Loucy (cell line): Measurements from ENCODE around the gene RNF181.

Source experiments
- H2AFZ ChIP-seq: fragments of 200-600 bp; sonication (generic); 2 replicates; pipeline ENCODE4 v1.6.0; 2016; ENCODE audit warnings: antibody characterized with exemption, mild to moderate bottlenecking, low read length, moderate library complexity
- H3F3A ChIP-seq: fragments of 200-600 bp; 2 replicates; pipeline ENCODE4 v1.6.0; 2016; ENCODE audit warnings: antibody characterized with exemption, low read depth, mild to moderate bottlenecking
- H3K27me3 ChIP-seq: fragments of 200-600 bp; sonication (generic); 2 replicates; pipeline ENCODE4 v1.6.1; 2014; ENCODE audit warnings: low read length, mild to moderate bottlenecking; ENCODE audit not compliant: insufficient read depth, poor library complexity, severe bottlenecking
- H3K36me3 ChIP-seq: fragments of 200-600 bp; sonication (generic); 2 replicates; pipeline ENCODE4 v1.6.1; 2016; ENCODE audit warnings: low read length; ENCODE audit not compliant: insufficient read depth
- H3K4me1 ChIP-seq: fragments of 200-600 bp; sonication (generic); 2 replicates; pipeline ENCODE4 v1.5.1; 2014; ENCODE audit warnings: low read length, mild to moderate bottlenecking; ENCODE audit not compliant: insufficient read depth, poor library complexity, severe bottlenecking
- H3K4me2 ChIP-seq: fragments of 200-600 bp; sonication (generic); 2 replicates; pipeline ENCODE4 v1.6.0; 2014; ENCODE audit warnings: antibody characterized with exemption, low read length, low read depth, mild to moderate bottlenecking; ENCODE audit not compliant: poor library complexity, severe bottlenecking
- H3K4me3 ChIP-seq: fragments of 200-600 bp; sonication (generic); 2 replicates; pipeline ENCODE4 v1.5.1; 2014; ENCODE audit warnings: low read length, mild to moderate bottlenecking, mixed read lengths; ENCODE audit not compliant: poor library complexity, severe bottlenecking
- H3K79me2 ChIP-seq: fragments of 200-600 bp; sonication (generic); 2 replicates; pipeline ENCODE4 v1.6.1; 2014; ENCODE audit warnings: low read length; ENCODE audit not compliant: insufficient read depth
- H3K9ac ChIP-seq: fragments of 200-600 bp; sonication (generic); 2 replicates; pipeline ENCODE4 v1.6.0; 2014; ENCODE audit warnings: mild to moderate bottlenecking, low read depth, low read length, moderate library complexity; ENCODE audit not compliant: poor library complexity, severe bottlenecking
- H3K9me2 ChIP-seq: fragments of 200-600 bp; sonication (generic); replicated peaks from 2 replicates; pipeline ENCODE4 v1.6.1; 2016; ENCODE audit warnings: low read depth, low read length, mixed read lengths
- H3K9me3 ChIP-seq: fragments of 200-600 bp; sonication (generic); 2 replicates; pipeline ENCODE4 v1.6.1; 2014; ENCODE audit warnings: mild to moderate bottlenecking, antibody characterized with exemption, low read length, low read depth; ENCODE audit not compliant: insufficient read depth
- H4K20me1 ChIP-seq: fragments of 200-600 bp; sonication (generic); 2 replicates; pipeline ENCODE4 v1.6.0; 2014; ENCODE audit warnings: antibody characterized with exemption, low read length, mild to moderate bottlenecking; ENCODE audit not compliant: insufficient read depth, poor library complexity, severe bottlenecking
- EZH2phosphoT487 ChIP-seq: fragments of 200-600 bp; IDR thresholded peaks from 2 replicates; pipeline ENCODE4 v1.6.1; 2018; ENCODE audit warnings: antibody characterized with exemption, mild to moderate bottlenecking, moderate library complexity, borderline replicate concordance
- TF ChIP-seq, protein P1 (sequence below): fragments of 200-600 bp; sonication (generic); conservative IDR thresholded peaks from 2 replicates; pipeline ENCODE4 v1.5.1; 2014; ENCODE audit warnings: mild to moderate bottlenecking, antibody characterized with exemption, low read length

Gene RNF181

GRCh38 chr2:85623991-85624390 is 28.4 kb downstream of the RNF181 start:
- peaks cover 90% of the 10 kb centered on the region for H3K36me3 ChIP-seq
- H3K79me2 ChIP-seq: peaks cover 40% of the 10 kb centered on the region
- no peak overlapping the region for H3K4me3 ChIP-seq
- no peaks in the 10 kb centered on the region for H3K9me3 ChIP-seq
- H3F3A ChIP-seq: no peaks in the 10 kb centered on the region; the same call in 1 of the 2 replicates
- no peak overlapping the region for H3K4me2 ChIP-seq
- peaks cover 5% of the 10 kb centered on the region for H3K4me1 ChIP-seq
- H3K27me3 ChIP-seq: no peaks in the 10 kb centered on the region
- H3K9me2 ChIP-seq: no peaks in the 10 kb centered on the region
- no peak overlapping the region for H3K9ac ChIP-seq
- no peak overlapping the region for H2AFZ ChIP-seq
- TF ChIP-seq EZH2phosphoT487: no peak
- TF ChIP-seq, protein P1, sequence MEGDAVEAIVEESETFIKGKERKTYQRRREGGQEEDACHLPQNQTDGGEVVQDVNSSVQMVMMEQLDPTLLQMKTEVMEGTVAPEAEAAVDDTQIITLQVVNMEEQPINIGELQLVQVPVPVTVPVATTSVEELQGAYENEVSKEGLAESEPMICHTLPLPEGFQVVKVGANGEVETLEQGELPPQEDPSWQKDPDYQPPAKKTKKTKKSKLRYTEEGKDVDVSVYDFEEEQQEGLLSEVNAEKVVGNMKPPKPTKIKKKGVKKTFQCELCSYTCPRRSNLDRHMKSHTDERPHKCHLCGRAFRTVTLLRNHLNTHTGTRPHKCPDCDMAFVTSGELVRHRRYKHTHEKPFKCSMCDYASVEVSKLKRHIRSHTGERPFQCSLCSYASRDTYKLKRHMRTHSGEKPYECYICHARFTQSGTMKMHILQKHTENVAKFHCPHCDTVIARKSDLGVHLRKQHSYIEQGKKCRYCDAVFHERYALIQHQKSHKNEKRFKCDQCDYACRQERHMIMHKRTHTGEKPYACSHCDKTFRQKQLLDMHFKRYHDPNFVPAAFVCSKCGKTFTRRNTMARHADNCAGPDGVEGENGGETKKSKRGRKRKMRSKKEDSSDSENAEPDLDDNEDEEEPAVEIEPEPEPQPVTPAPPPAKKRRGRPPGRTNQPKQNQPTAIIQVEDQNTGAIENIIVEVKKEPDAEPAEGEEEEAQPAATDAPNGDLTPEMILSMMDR: no peak
- peaks cover 17% of the 10 kb centered on the region for H4K20me1 ChIP-seq

DNA sequence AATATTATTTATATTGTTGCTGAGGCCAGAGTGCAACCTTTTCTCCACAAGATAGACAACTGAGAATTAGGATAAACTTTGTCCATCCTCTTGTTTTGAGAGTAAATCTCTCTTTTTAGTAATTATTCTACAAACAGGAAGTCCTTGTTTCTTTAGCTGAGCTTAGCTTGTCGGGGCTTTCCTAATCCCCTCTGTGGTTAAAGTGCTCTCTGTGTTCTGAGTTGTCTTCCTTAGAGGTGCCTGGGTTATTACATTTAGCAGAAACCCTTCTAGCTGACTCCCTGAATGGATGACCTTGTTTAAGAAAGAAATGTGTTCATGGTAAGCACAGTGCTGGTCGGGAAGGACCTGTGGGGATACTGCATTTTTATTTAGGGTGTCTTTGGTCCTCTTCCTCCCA is 33.1 kb downstream of the RNF181 start:
- Histone ChIP-seq H3K36me3 (peaks cover 92% of the 10 kb centered on the region), H3K27me3 (no peaks in the 10 kb centered on the region), H3K4me1 (no peaks in the 10 kb centered on the region), H3K4me2 (no peak overlapping the region), H3K9me3 (no peaks in the 10 kb centered on the region), H4K20me1 (no peaks in the 10 kb centered on the region), H3K4me3 (no peak overlapping the region), H3K9me2 (no peaks in the 10 kb centered on the region), H2AFZ (no peak overlapping the region), H3K79me2 (peaks cover 16% of the 10 kb centered on the region; the same call in 1 of the 2 replicates), H3K9ac (no peak overlapping the region), H3F3A (no peaks in the 10 kb centered on the region; the same call in 1 of the 2 replicates)
- TF ChIP-seq, protein P1: no peak
- TF ChIP-seq EZH2phosphoT487: no peak

GRCh38 chr2:85631316-85631715 is 35.8 kb downstream of the RNF181 start:
- H3K36me3 ChIP-seq: peaks cover 90% of the 10 kb centered on the region
- H3K9me2 ChIP-seq: no peaks in the 10 kb centered on the region
- H3K79me2 ChIP-seq: peaks cover 17% of the 10 kb centered on the region; the same call in 1 of the 2 replicates

DNA sequence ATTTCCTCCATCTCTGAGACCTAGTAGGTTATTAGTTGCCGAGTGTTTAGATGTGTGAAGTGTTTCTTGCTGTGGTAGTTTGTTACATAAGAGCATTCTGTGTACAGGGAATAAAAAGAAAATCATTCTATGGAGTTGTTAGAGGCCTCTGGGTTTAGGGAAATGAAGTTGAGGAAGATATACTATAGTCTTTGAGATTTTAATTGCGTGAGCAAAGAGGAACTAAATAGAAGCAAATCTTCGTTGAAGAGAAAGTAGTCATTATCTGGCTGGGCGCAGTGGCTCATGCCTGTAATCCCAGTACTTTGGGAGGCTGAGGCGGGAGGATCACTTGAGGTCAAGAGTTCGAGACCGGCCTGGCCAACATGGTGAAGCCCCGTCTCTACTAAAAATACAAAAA is 39.5 kb downstream of the RNF181 start:
- peaks cover 94% of the 10 kb centered on the region for H3K36me3 ChIP-seq
- H3K27me3 ChIP-seq: no peaks in the 10 kb centered on the region
- no peaks in the 10 kb centered on the region for H3K9me3 ChIP-seq
- no peak overlapping the region for H3K9ac ChIP-seq
- H3K4me3 ChIP-seq: no peak overlapping the region
- no peak overlapping the region for H3K4me2 ChIP-seq
- no peaks in the 10 kb centered on the region; the same call in 1 of the 2 replicates for H3F3A ChIP-seq
- peaks cover 7% of the 10 kb centered on the region for H4K20me1 ChIP-seq
- H2AFZ ChIP-seq: no peak overlapping the region
- no peaks in the 10 kb centered on the region for H3K9me2 ChIP-seq
- no peak for TF ChIP-seq EZH2phosphoT487
- TF ChIP-seq, protein P1: no peak
- H3K79me2 ChIP-seq: peaks cover 17% of the 10 kb centered on the region; the same call in 1 of the 2 replicates
- H3K4me1 ChIP-seq: no peaks in the 10 kb centered on the region

More at GRCh38 chr2:85631316-85631715, 35.8 kb downstream of the RNF181 start:
- Histone ChIP-seq H3K4me3 (no peak overlapping the region), H2AFZ (no peak overlapping the region), H3K9me3 (no peaks in the 10 kb centered on the region), H4K20me1 (no peaks in the 10 kb centered on the region), H3K4me2 (no peak overlapping the region), H3K9ac (no peak overlapping the region), H3K4me1 (no peaks in the 10 kb centered on the region), H3F3A (no peaks in the 10 kb centered on the region; the same call in 1 of the 2 replicates), H3K27me3 (no peaks in the 10 kb centered on the region)
- TF ChIP-seq EZH2phosphoT487: no peak
